A549 (cell line): ENCODE results near the gene GSTK1. TPM values are rescaled to one million over a fixed set of nuclear protein-coding genes. Genes with fewer than 3 reads are reported as not detected.
A peak's percentile ranks its signal among the peaks of the same experiment; 100 is the strongest.
"Not testable (repeated sequence)": the region's sequence is repeated elsewhere in the genome, so short reads cannot be mapped to it uniquely, and the experiment has no call there.

Experiments used
- ATAC-seq, 2 experiments: fragments of 200-7000 bp in 1 of 2; fragments of >200 bp in 1 of 2; cut with Nextera tagmentation in 1 of 2; cut with Tn5 transposase in 1 of 2; 3 replicates each; pipeline versions ENCODE4 v1.8.0 to v1.9.1; 2018 to 2020; ENCODE audit warnings: mild to moderate bottlenecking in 1 of 2, moderate library complexity in 1 of 2
- CTCF ChIA-PET: fragments of 300-600 bp; sonication (Branson Sonifier 250); formaldehyde crosslinking; extraction: SDS; loops from one replicate; lab custom pipeline; 2021; ENCODE audit warnings: antibody characterized with exemption, inconsistent platforms; lab: Yijun Ruan, JAX
- POLR2A ChIA-PET: fragments of 350-600 bp; formaldehyde crosslinking; extraction: SDS; loops from one replicate; lab custom pipeline; 2021; ENCODE audit warnings: antibody characterized with exemption, inconsistent platforms; lab: Yijun Ruan, JAX
- DNase-seq, 2 experiments: peaks; one replicate each; pipeline versions ENCODE4 v3.0.0 to v3.0.0-alpha.2; 2011 to 2016; ENCODE audit warnings: low read depth in 1 of 2, low spot score in 1 of 2
- FAIRE-seq: peaks from 2 replicates; lab custom pipeline; 2011; peaks lifted over from hg19 to GRCh38; lab: Jason Lieb, UNC
- H3K27ac ChIP-seq, 2 experiments: fragments of >200 bp; sonication (Bioruptor Twin); formaldehyde crosslinking; 3 replicates each; pipeline ENCODE4 v1.5.1; 2016 to 2017
- H3K4me1 ChIP-seq: fragments of >200 bp; sonication (Bioruptor Twin); formaldehyde crosslinking; 3 replicates; pipeline ENCODE4 v1.6.1; 2016
- H3K4me2 ChIP-seq: fragments of >200 bp; sonication (Bioruptor Twin); formaldehyde crosslinking; 3 replicates; pipeline ENCODE4 v1.6.1; 2016
- H3K4me3 ChIP-seq: fragments of >200 bp; sonication (Bioruptor Twin); formaldehyde crosslinking; 3 replicates; pipeline ENCODE4 v1.5.1; 2016
- H3K9me3 ChIP-seq: fragments of >200 bp; sonication (Bioruptor Twin); formaldehyde crosslinking; 3 replicates; pipeline ENCODE4 v1.6.1; 2016
- ATOH8 ChIP-seq: fragments of 250-450 bp; sonication (Bioruptor Pico); IDR thresholded peaks from 2 replicates; pipeline ENCODE4 v1.5.0; 2020; ENCODE audit warnings: low read depth, mild to moderate bottlenecking, moderate library complexity
- BCL3 ChIP-seq: fragments of >200 bp; sonication (Bioruptor Twin); formaldehyde crosslinking; IDR thresholded peaks from 3 replicates; pipeline ENCODE4 v1.6.1; 2016
- BHLHE40 ChIP-seq: IDR thresholded peaks from 2 replicates; pipeline ENCODE4 v1.6.1; 2012; ENCODE audit warnings: low read depth, low read length, inconsistent platforms
- CTCF ChIP-seq: fragments of >200 bp; sonication (Bioruptor Twin); formaldehyde crosslinking; IDR thresholded peaks from 3 replicates; pipeline ENCODE4 v1.5.1; 2016
- E2F6 ChIP-seq: IDR thresholded peaks from 2 replicates; pipeline ENCODE4 v1.6.1; 2012; ENCODE audit warnings: low read depth, borderline replicate concordance
- EHF ChIP-seq: fragments of 250-450 bp; sonication (Bioruptor Pico); IDR thresholded peaks from 2 replicates; pipeline ENCODE4 v1.5.0; 2020; ENCODE audit warnings: mild to moderate bottlenecking
- EHMT2 ChIP-seq: fragments of 200-600 bp; sonication (generic); IDR thresholded peaks from 2 replicates; pipeline ENCODE4 v1.6.1; 2016; ENCODE audit warnings: antibody characterized with exemption, low read depth, mild to moderate bottlenecking, moderate library complexity
- ESRRA ChIP-seq: fragments of 150-350 bp; IDR thresholded peaks from 2 replicates; pipeline ENCODE4 v1.6.1; 2014; ENCODE audit warnings: mild to moderate bottlenecking, low read length, borderline replicate concordance
- FOSL2 ChIP-seq, 2 experiments: fragments of 450-650 bp in 1 of 2; fragments of >200 bp in 1 of 2; sonication (Bioruptor Twin) in 1 of 2; formaldehyde crosslinking; IDR thresholded peaks; 2 replicates each; pipeline versions ENCODE4 v1.5.0 to v1.6.1; 2016 to 2020; ENCODE audit warnings: mild to moderate bottlenecking in 1 of 2, moderate library complexity in 1 of 2
- FOXS1 ChIP-seq: fragments of 250-450 bp; sonication (Bioruptor Pico); IDR thresholded peaks from 2 replicates; pipeline ENCODE4 v1.5.0; 2020; ENCODE audit warnings: mild to moderate bottlenecking, moderate library complexity
- GATA3 ChIP-seq: IDR thresholded peaks from 2 replicates; pipeline ENCODE4 v1.6.1; 2012; ENCODE audit warnings: borderline replicate concordance
- JUN ChIP-seq, 2 experiments: fragments of >200 bp; sonication (Bioruptor Twin); formaldehyde crosslinking; IDR thresholded peaks; 2 replicates in 1 of 2; 3 replicates in 1 of 2; pipeline ENCODE4 v1.6.1; 2016 to 2017
- KDM5A ChIP-seq: fragments of 200-600 bp; sonication (generic); IDR thresholded peaks from 2 replicates; pipeline ENCODE4 v1.6.1; 2016; ENCODE audit warnings: antibody characterized with exemption, mild to moderate bottlenecking
- MAFK ChIP-seq: fragments of 450-650 bp; IDR thresholded peaks from 2 replicates; pipeline ENCODE4 v1.6.1; 2014; ENCODE audit not compliant: partially characterized antibody
- MAX ChIP-seq: IDR thresholded peaks from 2 replicates; pipeline ENCODE4 v1.6.1; 2012
- MYC ChIP-seq: IDR thresholded peaks from 2 replicates; pipeline ENCODE4 v1.6.1; 2012; ENCODE audit warnings: mild to moderate bottlenecking, inconsistent platforms, low read length, improper control_type of control experiment, borderline replicate concordance
- PHF8 ChIP-seq: fragments of 200-600 bp; sonication (generic); IDR thresholded peaks from 2 replicates; pipeline ENCODE4 v1.6.1; 2016; ENCODE audit warnings: low read depth, mild to moderate bottlenecking, antibody characterized with exemption, moderate library complexity, borderline replicate concordance
- POLR2A ChIP-seq: IDR thresholded peaks from 2 replicates; pipeline ENCODE4 v1.6.1; 2012; ENCODE audit warnings: mild to moderate bottlenecking, low read length
- RAD21 ChIP-seq, 2 experiments: fragments of >200 bp in 1 of 2; sonication (Bioruptor Twin) in 1 of 2; formaldehyde crosslinking in 1 of 2; IDR thresholded peaks in 1 of 2; conservative IDR thresholded peaks in 1 of 2; 2 replicates in 1 of 2; 3 replicates in 1 of 2; pipeline ENCODE4 v1.6.1; 2012 to 2018; ENCODE audit warnings: inconsistent platforms in 1 of 2
- USF2 ChIP-seq: fragments of 450-650 bp; IDR thresholded peaks from 2 replicates; pipeline ENCODE4 v1.6.1; 2014; ENCODE audit warnings: antibody characterized with exemption
- ZNF302 ChIP-seq: fragments of 250-450 bp; sonication (Bioruptor Pico); IDR thresholded peaks from 2 replicates; pipeline ENCODE4 v1.9.0; 2021; ENCODE audit warnings: inconsistent platforms, mild to moderate bottlenecking, moderate library complexity
- WGBS: methylation state at CpG from one replicate; pipeline ENCODE4 v1.1.6; 2017; ENCODE audit errors: missing lambda C conversion rate; 5-methylcytosine and 5-hydroxymethylcytosine counted together
- polyA minus RNA-seq: library from RNA; depleted of rRNA, polyadenylated mRNA; stranded (reverse); fragments of >200 nt; gene quantifications from 2 replicates; pipeline ENCODE4 v1.2.3, GENCODE V29; 2011; rRNA and poly(A)+ RNA removed
- polyA plus RNA-seq, 4 experiments: library from polyadenylated mRNA; depleted of rRNA in 3 of 4; stranded (reverse); fragments of >200 nt; fragmentation: RNase III in 1 of 4; extraction: RNeasy Plus Mini Kit Qiagen cat#74134 plus additional on column Dnase treatment in 1 of 4; gene quantifications; 2 replicates in 3 of 4; 3 replicates in 1 of 4; pipeline ENCODE4 v1.2.3, GENCODE V29; 2011 to 2017

GSTK1 gene
- polyA plus RNA-seq (2011; rRNA removed): 76.6 and 96.5 TPM in 2 replicates
- 98.6 and 104 TPM in 2 replicates for polyA plus RNA-seq (2012; cell fraction: cytosol; rRNA removed)
- polyA plus RNA-seq (2012; cell fraction: nucleus; rRNA removed): 128 and 176 TPM in 2 replicates
- 80.8 to 92.9 TPM (median 91.5 TPM) in 3 replicates for polyA plus RNA-seq (2017; fragmentation: RNase III; extraction: RNeasy Plus Mini Kit Qiagen cat#74134 plus additional on column Dnase treatment)
- polyA minus RNA-seq: 44.4 and 62.6 TPM in 2 replicates

- Histone ChIP-seq H3K27ac (peak within 1 kb of the TSS; percentile 88 to 90), H3K9me3 (no peaks in the 10 kb centered on the region), H3K4me3 (peak within 1 kb of the TSS; percentile 81), H3K4me2 (peak within 1 kb of the TSS; percentile 77), H3K4me1 (peaks cover 18% of the 10 kb centered on the region)
- ChIA-PET POLR2A (interaction anchor here (1.0 to 2.0 kb wide), 6 partner anchors 9 to 46 kb away, joined by 3 to 19 read pairs (median 3); partner anchors contain the start of gene CASP2), CTCF (interaction anchor here (0.7 to 2.5 kb wide), 7 partner anchors 10 to 146 kb away, joined by 3 to 15 read pairs (median 3); no protein-coding TSS in a partner anchor)
- no peak for TF ChIP-seq ZNF302 (CRISPR knock-in tag)
- TF ChIP-seq GATA3: no peak; the same call in 1 of the 2 replicates
- 0 out of 2 replicates have a peak, but pooled peaks have one; percentile 14 for TF ChIP-seq ESRRA
- TF ChIP-seq BCL3: peak; percentile 87; the same call in 2 of the 3 replicates
- TF ChIP-seq PHF8: peak; percentile 81; the same call in 1 of the 2 replicates
- no peak for TF ChIP-seq FOSL2 (IDR thresholded peaks at IDR 0.05)
- no peak for TF ChIP-seq FOSL2 (CRISPR knock-in tag; IDR thresholded peaks at IDR 0.05)
- peak in 1 of 2 experiments; percentile 72; a peak in 2 of 5 replicates for TF ChIP-seq JUN (IDR thresholded peaks at IDR 0.05)
- TF ChIP-seq USF2: no peak
- TF ChIP-seq MYC: no peak
- no peak for TF ChIP-seq CTCF
- no peak for TF ChIP-seq BHLHE40
- TF ChIP-seq ATOH8 (CRISPR knock-in tag): no peak
- TF ChIP-seq RAD21 (conservative IDR thresholded peaks at IDR 0.05 in 1 of 2, IDR thresholded peaks at IDR 0.05 in 1 of 2): no peak
- peak; percentile 43; the same call in 1 of the 2 replicates for TF ChIP-seq E2F6
- no peak for TF ChIP-seq EHF (CRISPR knock-in tag)
- no peak for TF ChIP-seq EHMT2
- TF ChIP-seq MAFK: no peak
- TF ChIP-seq MAX: peak; percentile 80
- TF ChIP-seq KDM5A: 0 out of 2 replicates have a peak, but pooled peaks have one; percentile 18
- TF ChIP-seq POLR2A: peak; percentile 98
- TF ChIP-seq FOXS1: no peak
- DNase-seq (peak; percentile 64 to 89), ATAC-seq (peak; percentile 99 to 100), FAIRE-seq (no peak)
- WGBS: 5% methylated on average over 31 of the region's 48 CpGs
Measured at GRCh38 chr7:143263266-143264195, at the start of gene GSTK1. TSS of gene GSTK1 (plus strand) at chr7:143263441. CDS start at chr7:143263514, 73 bp downstream.

GRCh38 chr7:143213478-143213877 lies 49.8 kb upstream of the GSTK1 start:
- POLR2A ChIA-PET, H3K9me3 ChIP-seq, H3K27ac ChIP-seq, ATAC-seq, DNase-seq, H3K4me3 ChIP-seq, FAIRE-seq, H3K4me1 ChIP-seq, H3K4me2 ChIP-seq: not testable (repeated sequence)
- CTCF ChIA-PET: interaction anchor here (2.0 to 7.4 kb wide), 2 partner anchors 9 to 209 kb away, joined by 6 to 175 read pairs; no protein-coding TSS in a partner anchor
- 66% methylated on average over 4 of the region's 4 CpGs for WGBS
